ENCODE data around the gene PPM1L.
A peak's percentile ranks its signal among the peaks of the same experiment; 100 is the strongest.

The PPM1L gene

GRCh38 chr3:160809453-160809852 is 53.4 kb downstream of the PPM1L start:
- no peak for DNase-seq (ENCODE audit: low read depth)

GRCh38 chr3:160810362-160811236 is 54.6 kb downstream of the PPM1L start:
- DNase-seq (ENCODE audit: low read depth) = peak; percentile 94

- peak; percentile 35 for DNase-seq (ENCODE audit: low read depth)
These were observed 55.2 kb downstream of the PPM1L start for GRCh38 chr3:160811237-160811548.

GRCh38 chr3:160812304-160812703 is 56.3 kb downstream of the PPM1L start:
- DNase-seq (ENCODE audit: low read depth) = no peak

GRCh38 chr3:160815280-160815679 is 59.2 kb downstream of the PPM1L start:
- DNase-seq (ENCODE audit: low read depth) = no peak

- DNase-seq (ENCODE audit: low read depth) = peak; percentile 40
These were observed 64.0 kb downstream of the PPM1L start for GRCh38 chr3:160820022-160820421.

GRCh38 chr3:160820430-160820829 is 64.4 kb downstream of the PPM1L start:
- no peak for DNase-seq (ENCODE audit: low read depth)

GRCh38 chr3:160822936-160823335 is 66.9 kb downstream of the PPM1L start:
- peak; percentile 7 for DNase-seq (ENCODE audit: low read depth)

- no peak for DNase-seq (ENCODE audit: low read depth)
These were observed 69.3 kb downstream of the PPM1L start for GRCh38 chr3:160825311-160825800.

- DNase-seq (ENCODE audit: low read depth) = no peak
These were observed 70.4 kb downstream of the PPM1L start for GRCh38 chr3:160826408-160826807.

- no peak for DNase-seq (ENCODE audit: low read depth)
These were observed 71.0 kb downstream of the PPM1L start for GRCh38 chr3:160826991-160827390.

- DNase-seq (ENCODE audit: low read depth) = no peak
These were observed 71.5 kb downstream of the PPM1L start for GRCh38 chr3:160827516-160827915.

- DNase-seq (ENCODE audit: low read depth) = no peak
These were observed 72.8 kb downstream of the PPM1L start for GRCh38 chr3:160828880-160829279.

- no peak for DNase-seq (ENCODE audit: low read depth)
These were observed 73.5 kb downstream of the PPM1L start for GRCh38 chr3:160829486-160830009.

GRCh38 chr3:160830796-160831195 is 74.8 kb downstream of the PPM1L start:
- DNase-seq (ENCODE audit: low read depth) = no peak

- DNase-seq (ENCODE audit: low read depth) = no peak
These were observed 75.4 kb downstream of the PPM1L start for GRCh38 chr3:160831401-160831800.

GRCh38 chr3:160837394-160837980 is 81.5 kb downstream of the PPM1L start:
- DNase-seq (ENCODE audit: low read depth) = no peak

GRCh38 chr3:160840590-160840989 is 84.6 kb downstream of the PPM1L start:
- no peak for DNase-seq (ENCODE audit: low read depth)

- no peak for DNase-seq (ENCODE audit: low read depth)
These were observed 85.4 kb downstream of the PPM1L start for GRCh38 chr3:160841455-160841854.

GRCh38 chr3:160842021-160843005 is 86.3 kb downstream of the PPM1L start:
- DNase-seq (ENCODE audit: low read depth) = no peak

- no peak for DNase-seq (ENCODE audit: low read depth)
These were observed 95.7 kb downstream of the PPM1L start for GRCh38 chr3:160851629-160852210.

- DNase-seq (ENCODE audit: low read depth) = no peak
These were observed 96.8 kb downstream of the PPM1L start for GRCh38 chr3:160852856-160853255.

Data from fibroblast of gingiva (primary cell).